ENCODE measurements around the gene SLC30A4.

GRCh38 chr15:45495588-45495987, 27.0 kb downstream of the SLC30A4 start:
- TF ChIP-seq USF2 (IDR thresholded peaks at IDR 0.05; ENCODE audit: low read depth, low read length) = no peak
- TF ChIP-seq, protein P1, sequence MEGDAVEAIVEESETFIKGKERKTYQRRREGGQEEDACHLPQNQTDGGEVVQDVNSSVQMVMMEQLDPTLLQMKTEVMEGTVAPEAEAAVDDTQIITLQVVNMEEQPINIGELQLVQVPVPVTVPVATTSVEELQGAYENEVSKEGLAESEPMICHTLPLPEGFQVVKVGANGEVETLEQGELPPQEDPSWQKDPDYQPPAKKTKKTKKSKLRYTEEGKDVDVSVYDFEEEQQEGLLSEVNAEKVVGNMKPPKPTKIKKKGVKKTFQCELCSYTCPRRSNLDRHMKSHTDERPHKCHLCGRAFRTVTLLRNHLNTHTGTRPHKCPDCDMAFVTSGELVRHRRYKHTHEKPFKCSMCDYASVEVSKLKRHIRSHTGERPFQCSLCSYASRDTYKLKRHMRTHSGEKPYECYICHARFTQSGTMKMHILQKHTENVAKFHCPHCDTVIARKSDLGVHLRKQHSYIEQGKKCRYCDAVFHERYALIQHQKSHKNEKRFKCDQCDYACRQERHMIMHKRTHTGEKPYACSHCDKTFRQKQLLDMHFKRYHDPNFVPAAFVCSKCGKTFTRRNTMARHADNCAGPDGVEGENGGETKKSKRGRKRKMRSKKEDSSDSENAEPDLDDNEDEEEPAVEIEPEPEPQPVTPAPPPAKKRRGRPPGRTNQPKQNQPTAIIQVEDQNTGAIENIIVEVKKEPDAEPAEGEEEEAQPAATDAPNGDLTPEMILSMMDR (conservative IDR thresholded peaks at IDR 0.05; ENCODE audit: low read depth, low read length) = no peak
- no peak for TF ChIP-seq RAD21 (IDR thresholded peaks at IDR 0.05; ENCODE audit: low read length)
- no peak for TF ChIP-seq RFX5 (IDR thresholded peaks at IDR 0.05; ENCODE audit: low read depth, low read length)
- no peak for TF ChIP-seq POLR2A (IDR thresholded peaks at IDR 0.05; ENCODE audit: low read depth, low read length)
- no peak for TF ChIP-seq SMC3 (IDR thresholded peaks at IDR 0.05; ENCODE audit: low read depth, low read length)
- no peak for TF ChIP-seq CEBPB (IDR thresholded peaks at IDR 0.05; ENCODE audit: low read depth, low read length)
- no peak for TF ChIP-seq MAFK (IDR thresholded peaks at IDR 0.05; ENCODE audit: low read depth, low read length)
- TF ChIP-seq MXI1 (IDR thresholded peaks at IDR 0.05; ENCODE audit: borderline replicate concordance, low read depth, low read length) = no peak
